LHCN-M2 (cell line): ENCODE results near the gene CBX2. TPM values are rescaled to one million over a fixed set of nuclear protein-coding genes. Genes with fewer than 3 reads are reported as not detected.
A peak's percentile ranks its signal among the peaks of the same experiment; 100 is the strongest.

Experiments
- DNase-seq: peaks from one replicate; pipeline ENCODE4 v3.0.0-alpha.2; 2012; ENCODE audit warnings: low read depth
- polyA plus RNA-seq: library from polyadenylated mRNA; unstranded; fragments of >200 nt; gene quantifications from one replicate; pipeline ENCODE4 v1.2.1, GENCODE V29; 2012; ENCODE audit warnings: missing spikeins
- total RNA-seq: library from RNA; depleted of rRNA; stranded (reverse); fragments of >200 nt; gene quantifications from 2 replicates; pipeline ENCODE4 v1.2.3, GENCODE V29; 2014; rRNA removed

CBX2 gene
- total RNA-seq: 6.7 and 6.8 TPM in 2 replicates
- 4.6 TPM for polyA plus RNA-seq

- DNase-seq: peak; percentile 51
Observed at GRCh38 chr17:79777894-79778503, at the start of gene CBX2. Gene CBX2, plus strand, starts transcription at chr17:79778148. Its CDS starts 88 bp downstream, at chr17:79778236.

DNA sequence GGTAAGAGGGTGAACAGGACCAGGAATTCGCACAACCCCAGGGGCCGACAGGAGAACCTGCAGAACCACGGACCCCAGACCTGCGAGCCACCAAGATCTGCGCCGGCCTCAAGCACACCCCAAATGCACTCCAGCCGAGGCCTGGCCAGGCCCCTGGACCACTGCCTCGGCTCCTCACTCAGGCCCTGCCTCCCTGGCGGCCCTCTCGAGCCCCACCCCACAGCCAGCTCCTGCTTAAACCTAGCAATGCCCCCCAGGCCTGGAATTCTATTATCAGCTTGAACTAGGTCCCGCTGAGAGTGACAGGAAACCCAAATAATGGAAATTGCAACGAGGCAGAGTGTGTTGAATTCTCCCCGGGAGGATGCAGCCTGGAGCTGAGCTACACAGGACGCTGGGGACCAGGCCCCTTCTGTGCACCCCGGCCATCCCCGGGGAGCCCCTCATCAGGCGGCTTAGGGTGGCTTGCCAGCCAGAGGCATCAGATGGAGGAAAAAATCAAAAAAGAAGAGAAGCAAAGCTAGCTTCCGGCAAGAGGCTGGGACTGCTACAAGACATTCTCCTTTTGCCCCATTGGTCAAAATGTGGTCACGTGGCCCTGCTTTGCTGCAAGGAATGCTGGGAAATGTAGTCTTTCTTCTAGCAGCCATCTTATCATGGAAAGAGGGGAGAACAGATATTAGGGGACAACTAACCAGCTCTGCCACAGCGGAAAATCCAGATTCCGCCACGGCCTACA, 49.6 kb upstream of the CBX2 start:
- peak; percentile 87 for DNase-seq

DNA sequence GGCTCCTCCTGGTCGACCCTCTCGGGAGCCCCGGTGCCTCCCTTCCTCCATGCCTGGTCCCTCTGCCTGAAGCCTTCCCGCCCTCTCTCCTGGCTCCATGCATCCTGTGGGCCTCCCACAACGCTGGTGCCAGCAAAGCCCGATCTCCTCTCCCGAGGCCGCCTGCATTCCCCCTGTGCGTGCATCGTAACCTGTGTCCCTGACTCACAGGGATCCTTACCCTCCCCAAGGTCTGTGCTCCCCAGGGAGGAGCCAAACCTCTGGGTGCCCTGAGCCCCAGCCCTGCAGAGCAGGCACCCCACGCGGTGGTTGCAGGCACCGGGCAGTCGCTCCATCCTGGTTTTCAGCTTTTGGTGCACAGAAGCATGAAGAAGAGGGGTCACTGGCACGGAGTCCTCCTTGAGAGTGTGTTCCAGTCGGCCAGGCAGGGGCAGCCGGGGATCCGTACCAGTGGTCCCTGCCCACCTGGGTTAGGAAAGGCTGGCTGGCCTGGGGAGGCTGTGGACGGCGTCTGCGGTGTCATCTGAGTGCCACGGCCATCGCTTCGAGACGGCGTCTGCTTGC, 49.0 kb upstream of the CBX2 start:
- no peak for DNase-seq

- no peak for DNase-seq
Observed at GRCh38 chr17:79729761-79730160, 48.2 kb upstream of the CBX2 start.

DNA sequence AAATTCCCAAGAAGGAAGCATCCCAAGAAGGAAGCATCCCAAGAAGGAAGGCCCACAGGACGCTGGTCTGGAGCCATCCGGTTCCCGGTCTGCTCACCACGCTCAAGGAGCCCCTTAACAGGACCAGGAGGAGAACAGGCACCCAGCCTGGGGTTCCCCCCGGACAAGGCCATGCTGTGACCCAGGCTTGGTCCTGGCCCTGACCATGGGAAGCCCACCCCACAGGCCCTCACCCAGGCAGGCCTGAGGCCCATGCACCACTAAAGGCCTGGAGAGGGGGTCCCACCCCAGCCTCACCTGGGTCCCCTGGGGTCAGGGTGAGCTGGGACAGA, 47.5 kb upstream of the CBX2 start:
- DNase-seq: no peak

- no peak for DNase-seq
Observed at GRCh38 chr17:79730769-79731483, 47.0 kb upstream of the CBX2 start, which contains the start of gene ENPP7. Gene ENPP7, plus strand, starts transcription at chr17:79730943. Its CDS starts 197 bp downstream, at chr17:79731140.

DNA sequence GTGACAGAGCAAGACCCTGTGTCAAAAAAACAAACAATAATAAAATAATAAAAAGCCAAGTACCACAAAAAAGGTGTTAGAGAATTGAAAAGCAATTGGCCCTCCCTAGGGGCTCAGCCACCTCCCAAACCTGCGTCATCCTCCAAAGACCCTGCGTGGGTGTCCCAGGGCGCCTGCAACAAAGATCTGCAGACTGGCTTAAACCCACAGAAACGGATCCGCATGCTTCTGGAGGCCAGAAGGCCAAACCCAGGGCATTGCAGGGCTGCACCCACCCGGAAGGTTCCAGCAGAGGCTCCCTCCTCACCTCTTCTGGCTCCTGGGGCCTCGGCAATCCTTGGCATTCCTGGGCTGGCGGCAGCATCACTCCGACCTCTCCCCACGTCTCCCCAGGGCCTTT, 45.7 kb upstream of the CBX2 start:
- DNase-seq: no peak

DNA sequence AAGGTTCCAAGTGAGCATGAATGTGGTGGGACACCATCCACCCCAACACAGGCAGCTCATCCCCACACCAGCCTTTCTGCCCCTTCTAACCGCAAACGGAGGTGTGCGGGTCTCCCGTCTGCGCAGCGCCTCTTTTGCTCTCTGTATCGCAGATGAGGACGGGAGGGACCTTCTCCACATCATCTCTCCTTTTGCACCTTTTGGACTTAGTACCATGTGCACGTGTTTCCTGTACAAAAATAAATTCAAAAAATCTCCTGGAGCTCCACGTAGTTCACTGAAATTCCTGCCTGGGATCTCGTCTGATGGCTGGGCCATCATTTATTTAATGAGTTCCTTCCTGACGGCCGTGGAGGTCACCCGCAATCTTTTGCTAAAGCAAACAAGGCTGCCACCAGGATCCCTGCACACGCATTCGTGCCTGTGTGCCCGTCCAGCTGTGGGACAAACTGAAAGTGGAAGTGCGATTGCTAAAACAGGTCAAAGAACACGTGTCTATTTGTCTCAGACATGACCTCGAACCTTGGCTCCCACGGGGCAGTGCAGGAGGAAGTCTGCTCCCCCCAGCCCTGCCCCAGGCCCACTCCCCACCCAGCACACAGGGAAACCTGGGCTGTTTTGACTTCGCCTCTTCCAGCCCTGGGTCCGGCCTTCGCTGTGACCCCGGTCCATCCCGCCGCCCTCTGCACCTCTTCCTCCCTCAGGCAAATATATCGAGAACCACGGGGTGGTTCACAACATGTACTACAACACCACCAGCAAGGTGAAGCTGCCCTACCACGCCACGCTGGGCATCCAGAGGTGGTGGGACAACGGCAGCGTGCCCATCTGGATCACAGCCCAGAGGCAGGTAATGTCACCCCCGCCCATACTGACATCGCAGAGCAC, 44.9 kb upstream of the CBX2 start:
- no peak for DNase-seq

GRCh38 chr17:79733692-79734070, 44.3 kb upstream of the CBX2 start:
- no peak for DNase-seq

DNA sequence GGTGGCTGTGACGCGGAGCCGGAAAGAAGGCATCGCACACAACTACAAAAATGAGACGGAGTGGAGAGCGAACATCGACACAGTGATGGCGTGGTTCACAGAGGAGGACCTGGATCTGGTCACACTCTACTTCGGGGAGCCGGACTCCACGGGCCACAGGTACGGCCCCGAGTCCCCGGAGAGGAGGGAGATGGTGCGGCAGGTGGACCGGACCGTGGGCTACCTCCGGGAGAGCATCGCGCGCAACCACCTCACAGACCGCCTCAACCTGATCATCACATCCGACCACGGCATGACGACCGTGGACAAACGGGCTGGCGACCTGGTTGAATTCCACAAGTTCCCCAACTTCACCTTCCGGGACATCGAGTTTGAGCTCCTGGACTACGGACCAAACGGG, 42.9 kb upstream of the CBX2 start:
- no peak for DNase-seq

DNA sequence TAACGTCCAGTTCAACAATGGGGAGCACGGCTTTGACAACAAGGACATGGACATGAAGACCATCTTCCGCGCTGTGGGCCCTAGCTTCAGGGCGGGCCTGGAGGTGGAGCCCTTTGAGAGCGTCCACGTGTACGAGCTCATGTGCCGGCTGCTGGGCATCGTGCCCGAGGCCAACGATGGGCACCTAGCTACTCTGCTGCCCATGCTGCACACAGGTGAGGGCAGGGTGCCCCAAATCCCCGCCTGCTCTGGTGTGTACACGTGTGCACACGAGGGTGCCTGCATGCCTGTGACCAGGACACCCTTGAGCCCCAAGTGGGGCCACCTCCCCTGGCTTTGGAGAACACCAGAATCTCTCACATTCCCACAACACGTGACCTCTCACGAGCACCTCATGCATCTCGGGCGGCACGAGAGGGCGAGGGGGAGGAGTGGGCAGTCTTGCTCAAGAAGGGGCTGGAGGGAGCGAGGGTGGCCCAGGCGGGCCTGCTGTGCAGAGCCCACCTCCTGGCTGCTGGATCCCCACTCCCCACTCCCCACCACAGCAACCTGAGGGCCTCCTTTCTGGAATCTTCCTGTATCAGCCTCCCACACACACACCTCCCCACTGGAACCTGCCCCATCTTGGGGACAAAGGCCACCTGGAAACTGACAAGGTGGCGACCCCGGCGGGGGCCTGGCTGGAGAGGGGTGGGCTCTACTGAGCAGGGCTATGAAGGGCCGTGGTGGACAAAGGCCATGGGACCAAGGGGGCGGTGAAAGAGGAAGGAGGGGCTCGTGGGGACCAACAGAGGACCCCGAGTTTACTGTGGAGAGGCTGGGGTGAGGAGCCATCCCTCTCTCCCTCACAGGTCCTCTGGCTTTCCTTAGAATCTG, 40.7 kb upstream of the CBX2 start:
- DNase-seq: no peak

GRCh38 chr17:79737922-79738578, 39.9 kb upstream of the CBX2 start:
- no peak for DNase-seq

GRCh38 chr17:79738643-79739042, 39.3 kb upstream of the CBX2 start:
- no peak for DNase-seq

- DNase-seq: peak; percentile 55
Observed at GRCh38 chr17:79739148-79740062, 38.5 kb upstream of the CBX2 start.

GRCh38 chr17:79740413-79740812, 37.5 kb upstream of the CBX2 start:
- no peak for DNase-seq

DNA sequence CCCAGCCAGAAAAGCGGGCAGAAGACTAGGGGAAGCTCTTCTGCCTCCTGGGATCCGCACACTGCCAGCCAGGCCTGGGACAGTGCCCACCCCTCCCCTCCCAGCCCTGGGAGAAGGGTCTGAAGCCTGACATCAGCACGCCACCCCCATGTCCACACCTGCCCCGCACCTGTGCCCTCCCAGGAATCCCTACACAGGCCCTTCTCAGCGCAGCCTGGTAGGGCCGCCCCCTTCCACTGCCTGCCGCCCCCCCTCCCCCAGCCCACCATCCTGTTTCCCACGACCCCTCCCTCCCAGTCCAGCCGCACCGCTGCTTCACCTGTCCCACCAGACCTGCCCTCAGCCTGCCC, 36.6 kb upstream of the CBX2 start:
- DNase-seq: no peak

GRCh38 chr17:79741751-79742588, 36.0 kb upstream of the CBX2 start:
- DNase-seq: peak; percentile 27

GRCh38 chr17:79742589-79742918, 35.4 kb upstream of the CBX2 start:
- DNase-seq: no peak
